GM12878 (cell line): ENCODE measurements around the gene ZNF234. TPM values are rescaled to one million over a fixed set of nuclear protein-coding genes. Genes with fewer than 3 reads are reported as not detected.

ENCODE experiments used
- BCL11A ChIP-seq: IDR thresholded peaks from 2 replicates; pipeline ENCODE4 v1.6.1; 2011; ENCODE audit warnings: low read depth, low read length
- BMI1 ChIP-seq: fragments of 450-650 bp; IDR thresholded peaks from 2 replicates; pipeline ENCODE4 v1.6.1; 2016; ENCODE audit warnings: mild to moderate bottlenecking, moderate library complexity, borderline replicate concordance
- CHD2 ChIP-seq: IDR thresholded peaks from 2 replicates; pipeline ENCODE4 v1.6.1; 2011; ENCODE audit warnings: low read depth, low read length, improper control_type of control experiment, borderline replicate concordance
- CREB1 ChIP-seq: IDR thresholded peaks from 2 replicates; pipeline ENCODE4 v1.6.1; 2012; ENCODE audit warnings: low read depth, mild to moderate bottlenecking, inconsistent platforms
- CREM ChIP-seq: IDR thresholded peaks from 2 replicates; pipeline ENCODE4 v1.6.1; 2014; ENCODE audit warnings: antibody characterized with exemption, low read depth
- E2F8 ChIP-seq: fragments of 450-650 bp; IDR thresholded peaks from 2 replicates; pipeline ENCODE4 v1.6.1; 2018; ENCODE audit warnings: mild to moderate bottlenecking, low read depth, moderate library complexity; ENCODE audit not compliant: partially characterized antibody
- HCFC1 ChIP-seq: fragments of 150-350 bp; IDR thresholded peaks from 2 replicates; pipeline ENCODE4 v1.6.1; 2014; ENCODE audit warnings: low read length
- HDGF ChIP-seq: fragments of 450-650 bp; IDR thresholded peaks from 2 replicates; pipeline ENCODE4 v1.6.1; 2016; ENCODE audit warnings: antibody characterized with exemption
- IRF4 ChIP-seq: IDR thresholded peaks from 2 replicates; pipeline ENCODE4 v1.6.1; 2011; ENCODE audit warnings: low read depth, low read length
- KAT2A ChIP-seq: conservative IDR thresholded peaks from 2 replicates; pipeline ENCODE4 v1.6.1; 2011; ENCODE audit warnings: low read depth, low read length; ENCODE audit not compliant: control insufficient read depth
- KLF5 ChIP-seq: fragments of 450-650 bp; IDR thresholded peaks from 2 replicates; pipeline ENCODE4 v1.6.1; 2014; ENCODE audit warnings: mild to moderate bottlenecking; ENCODE audit not compliant: partially characterized antibody
- PAX8 ChIP-seq: fragments of 450-650 bp; IDR thresholded peaks from 2 replicates; pipeline ENCODE4 v1.6.1; 2017; ENCODE audit warnings: mild to moderate bottlenecking, moderate library complexity
- POLR2A ChIP-seq: IDR thresholded peaks from 2 replicates; pipeline ENCODE4 v1.6.1; 2011; ENCODE audit warnings: low read depth, mild to moderate bottlenecking, low read length
- POU2F2 ChIP-seq: IDR thresholded peaks from 3 replicates; pipeline ENCODE4 v1.6.1; 2011; ENCODE audit warnings: low read depth, mild to moderate bottlenecking, low read length, borderline replicate concordance
- SMAD1 ChIP-seq: fragments of 450-650 bp; IDR thresholded peaks from 2 replicates; pipeline ENCODE4 v1.6.1; 2018; ENCODE audit warnings: mild to moderate bottlenecking, low read depth; ENCODE audit not compliant: partially characterized antibody
- SPI1 ChIP-seq: IDR thresholded peaks from 2 replicates; pipeline ENCODE4 v1.6.1; 2011; ENCODE audit warnings: low read depth, mild to moderate bottlenecking, low read length, moderate library complexity, borderline replicate concordance; ENCODE audit not compliant: insufficient read depth
- SREBF2 ChIP-seq: IDR thresholded peaks from 2 replicates; pipeline ENCODE4 v1.6.1; 2012; ENCODE audit warnings: mild to moderate bottlenecking, low read length
- TCF12 ChIP-seq: IDR thresholded peaks from 2 replicates; pipeline ENCODE4 v1.6.1; 2011; ENCODE audit warnings: low read depth, mild to moderate bottlenecking, low read length
- ZBTB4 ChIP-seq: fragments of 450-650 bp; formaldehyde crosslinking; IDR thresholded peaks from 2 replicates; pipeline ENCODE4 v1.4.0; 2022; ENCODE audit warnings: mild to moderate bottlenecking, moderate library complexity
- polyA plus RNA-seq, 11 experiments: library from polyadenylated mRNA; depleted of rRNA in 4 of 11; unstranded in 6 of 11; stranded (reverse) in 5 of 11; fragments of >200 nt; fragmentation: Nextera tagmentation in 4 of 11; fragmentation: Illumina TruSeq in 1 of 11; extraction: Ambion mirVana in 4 of 11; extraction: Trizol in 1 of 11; gene quantifications; 1 replicate in 1 of 11; 2 replicates in 10 of 11; pipeline versions ENCODE4 v1.2.1 to v1.2.3, GENCODE V29; 2011 to 2016; ENCODE audit warnings: inconsistent platforms in 2 of 11, missing spikeins in 2 of 11, low read depth in 1 of 11
- total RNA-seq, 4 experiments: library from RNA; depleted of rRNA in 3 of 4; stranded (reverse); fragments of >200 nt in 3 of 4; fragmentation: Illumina TruSeq in 1 of 4; extraction: Trizol in 1 of 4; gene quantifications; 2 replicates each; pipeline versions ENCODE4 v1.2.1 to v1.2.3, GENCODE V29; 2013 to 2021
- TF ChIP-seq, protein P1 (sequence below): fragments of 450-650 bp; IDR thresholded peaks from 2 replicates; pipeline ENCODE4 v1.6.1; 2014; ENCODE audit warnings: mild to moderate bottlenecking
- TF ChIP-seq, protein P2 (sequence below): fragments of 150-350 bp; IDR thresholded peaks from 2 replicates; pipeline ENCODE4 v1.6.1; 2016; ENCODE audit warnings: low read depth, low read length

The ZNF234 gene
- total and polyA plus RNA-seq, 10 of the 15 experiments (the other 5 are each of a cell fraction or from before 2014, with no cell fraction given): 2.7 to 10.5 (median 5.2) TPM

- TF ChIP-seq SMAD1 (no peak), HDGF (peak; percentile 21; the same call in 1 of the 2 replicates), E2F8 (peak; percentile 72), ZBTB4 (no peak), SPI1 (peak; percentile 76), PAX8 (no peak), POU2F2 (peak; percentile 67; the same call in 1 of the 3 replicates), BMI1 (no peak), KLF5 (no peak), IRF4 (no peak), CREB1 (peak; percentile 65), HCFC1 (peak; percentile 97), TCF12 (peak; percentile 48; the same call in 1 of the 2 replicates), CHD2 (peak; percentile 64), CREM (peak; percentile 94), BCL11A (no peak), KAT2A (no peak), SREBF2 (no peak), POLR2A (peak; percentile 85)
- TF ChIP-seq, protein P1, sequence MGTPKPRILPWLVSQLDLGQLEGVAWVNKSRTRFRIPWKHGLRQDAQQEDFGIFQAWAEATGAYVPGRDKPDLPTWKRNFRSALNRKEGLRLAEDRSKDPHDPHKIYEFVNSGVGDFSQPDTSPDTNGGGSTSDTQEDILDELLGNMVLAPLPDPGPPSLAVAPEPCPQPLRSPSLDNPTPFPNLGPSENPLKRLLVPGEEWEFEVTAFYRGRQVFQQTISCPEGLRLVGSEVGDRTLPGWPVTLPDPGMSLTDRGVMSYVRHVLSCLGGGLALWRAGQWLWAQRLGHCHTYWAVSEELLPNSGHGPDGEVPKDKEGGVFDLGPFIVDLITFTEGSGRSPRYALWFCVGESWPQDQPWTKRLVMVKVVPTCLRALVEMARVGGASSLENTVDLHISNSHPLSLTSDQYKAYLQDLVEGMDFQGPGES: no peak
- TF ChIP-seq, protein P2, sequence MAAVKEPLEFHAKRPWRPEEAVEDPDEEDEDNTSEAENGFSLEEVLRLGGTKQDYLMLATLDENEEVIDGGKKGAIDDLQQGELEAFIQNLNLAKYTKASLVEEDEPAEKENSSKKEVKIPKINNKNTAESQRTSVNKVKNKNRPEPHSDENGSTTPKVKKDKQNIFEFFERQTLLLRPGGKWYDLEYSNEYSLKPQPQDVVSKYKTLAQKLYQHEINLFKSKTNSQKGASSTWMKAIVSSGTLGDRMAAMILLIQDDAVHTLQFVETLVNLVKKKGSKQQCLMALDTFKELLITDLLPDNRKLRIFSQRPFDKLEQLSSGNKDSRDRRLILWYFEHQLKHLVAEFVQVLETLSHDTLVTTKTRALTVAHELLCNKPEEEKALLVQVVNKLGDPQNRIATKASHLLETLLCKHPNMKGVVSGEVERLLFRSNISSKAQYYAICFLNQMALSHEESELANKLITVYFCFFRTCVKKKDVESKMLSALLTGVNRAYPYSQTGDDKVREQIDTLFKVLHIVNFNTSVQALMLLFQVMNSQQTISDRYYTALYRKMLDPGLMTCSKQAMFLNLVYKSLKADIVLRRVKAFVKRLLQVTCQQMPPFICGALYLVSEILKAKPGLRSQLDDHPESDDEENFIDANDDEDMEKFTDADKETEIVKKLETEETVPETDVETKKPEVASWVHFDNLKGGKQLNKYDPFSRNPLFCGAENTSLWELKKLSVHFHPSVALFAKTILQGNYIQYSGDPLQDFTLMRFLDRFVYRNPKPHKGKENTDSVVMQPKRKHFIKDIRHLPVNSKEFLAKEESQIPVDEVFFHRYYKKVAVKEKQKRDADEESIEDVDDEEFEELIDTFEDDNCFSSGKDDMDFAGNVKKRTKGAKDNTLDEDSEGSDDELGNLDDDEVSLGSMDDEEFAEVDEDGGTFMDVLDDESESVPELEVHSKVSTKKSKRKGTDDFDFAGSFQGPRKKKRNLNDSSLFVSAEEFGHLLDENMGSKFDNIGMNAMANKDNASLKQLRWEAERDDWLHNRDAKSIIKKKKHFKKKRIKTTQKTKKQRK: no peak
Measured at GRCh38 chr19:44164673-44165512, 23.5 kb downstream of the ZNF234 start, which contains the start of gene ZNF226 (continued).
